ENCODE results near the gene RAPGEF6. TPM values are rescaled to one million over a fixed set of nuclear protein-coding genes. Genes with fewer than 3 reads are reported as not detected.

The RAPGEF6 gene
- total and polyA plus RNA-seq, 9 of the 15 experiments (the other 6 are each of a cell fraction or from before 2014, with no cell fraction given) = 2.7 to 23.4 (median 12.7) TPM

DNA sequence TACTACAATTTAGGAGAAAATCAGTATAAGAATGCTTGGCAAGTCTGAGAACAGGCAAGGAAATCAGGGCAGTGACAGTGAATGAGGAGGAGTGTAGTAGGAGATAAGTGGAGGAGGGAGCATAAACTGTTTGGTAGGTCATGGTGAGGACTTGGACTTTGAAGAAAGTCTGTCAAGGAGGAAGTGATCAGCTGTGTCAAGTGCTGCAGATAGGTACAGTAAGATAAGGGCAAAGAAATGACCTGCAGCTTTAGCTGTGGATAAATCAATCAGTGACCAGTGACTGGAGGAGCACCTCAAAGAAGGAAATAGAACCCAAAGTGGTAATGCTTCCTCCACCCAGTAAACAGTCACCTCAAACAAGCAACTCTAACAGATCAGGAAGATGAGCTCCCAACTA, 106.3 kb downstream of the RAPGEF6 start:
- H3K27me3 ChIP-seq (ENCODE audit: control insufficient read depth in 2 of 2, insufficient read depth in 2 of 2, low read length in 2 of 2) = no peaks in the 10 kb centered on the region
- CTCF ChIA-PET (ENCODE audit: low intra/inter-chr PET ratio) = no interaction called here
- peak in 3 of 4 experiments; percentile 10 to 64 (median 42) for DNase-seq (ENCODE audit: extremely low read depth in 1 of 4, low spot score in 3 of 4)
- H3K9me3 ChIP-seq (replicated peaks; ENCODE audit: control insufficient read depth, insufficient read depth, low read depth, low read length) = no peaks in the 10 kb centered on the region
- no peak overlapping the region for H3K9ac ChIP-seq (ENCODE audit: insufficient read depth in 1 of 2, low read depth in 2 of 2, low read length in 2 of 2)
- H3K79me2 ChIP-seq (ENCODE audit: control insufficient read depth, insufficient read depth, low read length) = peaks cover 2% of the 10 kb centered on the region; the same call in 2 of the 3 replicates
- peak; percentile 78 for FAIRE-seq
- H4K20me1 ChIP-seq (replicated peaks; ENCODE audit: control insufficient read depth, insufficient read depth, low read length) = no peaks in the 10 kb centered on the region
- no peak overlapping the region for H3K4me3 ChIP-seq
- ATAC-seq = peak; percentile 85
- BruUV-seq (replicated peaks) = no TSS peak
- 0 out of 5 replicates have a peak, but pooled peaks cover 0 to 7% of the 10 kb centered on the region in 2 experiments for H3K4me1 ChIP-seq (replicated peaks in 1 of 2; ENCODE audit: control insufficient read depth in 2 of 2, insufficient read depth in 2 of 2, low read length in 2 of 2)
- no peak overlapping the region for H3K4me2 ChIP-seq (ENCODE audit: insufficient read depth, low read length)
- no peak overlapping the region for H2AFZ ChIP-seq (ENCODE audit: low read depth, low read length)
- no peak overlapping the region for H3K27ac ChIP-seq (ENCODE audit: extremely low read depth, low read depth, low read length)
- H3K9me1 ChIP-seq (ENCODE audit: control insufficient read depth, insufficient read depth, low read length) = no peaks in the 10 kb centered on the region
- in situ Hi-C loops (cut with MboI) = no loop called here
- H3K36me3 ChIP-seq (ENCODE audit: control insufficient read depth, insufficient read depth, low read length) = peaks cover 4% of the 10 kb centered on the region; the same call in 1 of the 3 replicates
- POLR2A ChIA-PET = interaction anchor here (0.9 kb wide), 1 partner anchor 14 kb away, joined by 3 read pairs; no protein-coding TSS in a partner anchor
- intact Hi-C loops (cut with micrococcal nuclease) = no loop called here
- TF ChIP-seq ZZZ3 (IDR thresholded peaks at IDR 0.05) (no peak), GATA2 (CRISPR knock-in tag; IDR thresholded peaks at IDR 0.05) (peak; percentile 46; the same call in 1 of the 2 replicates), ZKSCAN1 (IDR thresholded peaks at IDR 0.05; ENCODE audit: low read depth, low read length) (no peak), ZFP1 (CRISPR knock-in tag; IDR thresholded peaks at IDR 0.05) (no peak), MCM2 (IDR thresholded peaks at IDR 0.05; ENCODE audit: low read depth) (no peak), KAT8 (IDR thresholded peaks at IDR 0.05; ENCODE audit: low read depth) (no peak), ZNF253 (CRISPR knock-in tag; conservative IDR thresholded peaks at IDR 0.05) (no peak), TAF9B (IDR thresholded peaks at IDR 0.05; ENCODE audit: partially characterized antibody) (peak; percentile 26), NCOR1 (IDR thresholded peaks at IDR 0.05) (peak; percentile 49; the same call in 1 of the 2 replicates), EHMT2 (IDR thresholded peaks at IDR 0.05) (0 out of 2 replicates have a peak, but pooled peaks have one; percentile 34), RNF2 (IDR thresholded peaks at IDR 0.05) (no peak), ZNF589 (CRISPR knock-in tag; IDR thresholded peaks at IDR 0.05; ENCODE audit: low read depth) (no peak), CAMTA2 (CRISPR knock-in tag; conservative IDR thresholded peaks at IDR 0.05) (no peak), RBFOX2 (IDR thresholded peaks at IDR 0.05; ENCODE audit: low read depth, low read length) (no peak), ZNF766 (CRISPR knock-in tag; conservative IDR thresholded peaks at IDR 0.05) (no peak), SMAD1 (IDR thresholded peaks at IDR 0.05; ENCODE audit: low read depth, low read length, partially characterized antibody) (no peak), TBL1XR1 (IDR thresholded peaks at IDR 0.05; ENCODE audit: low read length in 2 of 2) (peak in 1 of 2 experiments; percentile 30; a peak in 1 of 4 replicates), HMG20A (CRISPR knock-in tag; conservative IDR thresholded peaks at IDR 0.05) (no peak), PREB (CRISPR knock-in tag; IDR thresholded peaks at IDR 0.05) (no peak), KLF13 (tag; IDR thresholded peaks at IDR 0.05; ENCODE audit: borderline replicate concordance, low read depth) (no peak), CCAR2 (IDR thresholded peaks at IDR 0.05; ENCODE audit: low read depth, low read length) (no peak), CTBP1 (IDR thresholded peaks at IDR 0.05; ENCODE audit: borderline replicate concordance) (peak; percentile 36; the same call in 1 of the 2 replicates), EP300 (IDR thresholded peaks at IDR 0.05; ENCODE audit: low read length) (peak; percentile 18; the same call in 1 of the 2 replicates), GTF2A2 (tag; IDR thresholded peaks at IDR 0.05) (no peak)
- TF ChIP-seq, protein P1, sequence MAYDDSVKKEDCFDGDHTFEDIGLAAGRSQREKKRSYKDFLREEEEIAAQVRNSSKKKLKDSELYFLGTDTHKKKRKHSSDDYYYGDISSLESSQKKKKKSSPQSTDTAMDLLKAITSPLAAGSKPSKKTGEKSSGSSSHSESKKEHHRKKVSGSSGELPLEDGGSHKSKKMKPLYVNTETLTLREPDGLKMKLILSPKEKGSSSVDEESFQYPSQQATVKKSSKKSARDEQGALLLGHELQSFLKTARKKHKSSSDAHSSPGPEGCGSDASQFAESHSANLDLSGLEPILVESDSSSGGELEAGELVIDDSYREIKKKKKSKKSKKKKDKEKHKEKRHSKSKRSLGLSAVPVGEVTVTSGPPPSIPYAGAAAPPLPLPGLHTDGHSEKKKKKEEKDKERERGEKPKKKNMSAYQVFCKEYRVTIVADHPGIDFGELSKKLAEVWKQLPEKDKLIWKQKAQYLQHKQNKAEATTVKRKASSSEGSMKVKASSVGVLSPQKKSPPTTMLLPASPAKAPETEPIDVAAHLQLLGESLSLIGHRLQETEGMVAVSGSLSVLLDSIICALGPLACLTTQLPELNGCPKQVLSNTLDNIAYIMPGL (CRISPR knock-in tag; IDR thresholded peaks at IDR 0.05) = no peak

Measured in K562 (cell line).